ENCODE results near the gene ENTPD7. TPM values are rescaled to one million over a fixed set of nuclear protein-coding genes. Genes with fewer than 3 reads are reported as not detected.
A peak's percentile ranks its signal among the peaks of the same experiment; 100 is the strongest.

The ENTPD7 gene
- total and polyA plus RNA-seq, 10 of the 15 experiments (the other 5 are each of a cell fraction or from before 2014, with no cell fraction given), result 0.73 to 6.7 (median 5.2) TPM

DNA sequence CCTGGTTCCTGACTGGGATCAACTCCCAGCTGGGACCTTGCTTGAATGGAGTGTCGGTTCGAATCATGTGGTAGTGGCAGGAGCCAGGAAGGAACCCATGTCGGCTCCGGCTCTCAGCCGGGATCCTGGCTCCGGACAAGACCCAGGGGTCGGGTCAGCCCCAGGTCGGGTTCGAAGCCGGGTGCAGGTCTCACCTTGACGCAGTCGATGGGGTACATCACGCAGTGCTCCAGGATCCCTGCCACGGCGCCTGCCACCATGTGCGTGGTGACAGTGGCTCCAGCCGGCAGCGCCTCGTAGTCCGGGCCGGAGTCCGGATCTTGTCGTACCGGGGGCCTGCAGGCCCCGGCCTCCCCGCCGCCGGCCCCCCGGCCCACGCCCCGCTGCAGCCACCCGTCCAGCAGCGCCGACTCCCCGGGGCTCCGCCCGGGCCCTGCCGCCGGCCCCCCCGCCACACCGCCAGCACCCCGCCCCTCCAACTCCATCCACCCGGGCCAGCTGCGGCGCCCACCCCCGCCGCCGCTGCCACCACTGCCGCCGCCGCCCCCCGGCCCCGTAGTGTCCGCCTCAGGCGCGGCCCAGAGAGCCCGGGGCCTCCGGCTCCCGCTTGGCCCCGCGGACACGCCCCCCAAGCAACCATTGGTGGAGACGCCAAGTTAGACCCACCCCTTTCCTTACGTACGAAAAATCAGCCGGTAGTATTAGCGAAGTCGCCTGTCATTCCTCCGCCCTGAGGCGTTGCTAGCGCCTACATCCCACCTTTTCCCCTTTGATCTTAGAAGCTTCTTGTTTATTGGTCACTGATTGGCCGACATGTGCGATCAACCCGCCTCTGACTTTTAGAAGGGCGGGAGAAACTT lies 39.2 kb upstream of the ENTPD7 start, which contains the start of gene SLC25A28 (continued):
- TF ChIP-seq ZBED1 (IDR thresholded peaks at IDR 0.05; ENCODE audit: borderline replicate concordance), result no peak
- no peak for TF ChIP-seq TARDBP (IDR thresholded peaks at IDR 0.05; ENCODE audit: borderline replicate concordance)
- TF ChIP-seq ZNF217 (IDR thresholded peaks at IDR 0.05), result no peak
- TF ChIP-seq PAX5 (IDR thresholded peaks at IDR 0.05; ENCODE audit: borderline replicate concordance, low read depth, low read length), result no peak
- no peak for TF ChIP-seq BCL11A (IDR thresholded peaks at IDR 0.05; ENCODE audit: low read depth, low read length)
- TF ChIP-seq JUNB (IDR thresholded peaks at IDR 0.05), result no peak
- TF ChIP-seq YY1 (IDR thresholded peaks at IDR 0.05; ENCODE audit: low read depth, low read length), result no peak
- TF ChIP-seq NFXL1 (IDR thresholded peaks at IDR 0.05; ENCODE audit: borderline replicate concordance), result no peak
- TF ChIP-seq, protein P1, sequence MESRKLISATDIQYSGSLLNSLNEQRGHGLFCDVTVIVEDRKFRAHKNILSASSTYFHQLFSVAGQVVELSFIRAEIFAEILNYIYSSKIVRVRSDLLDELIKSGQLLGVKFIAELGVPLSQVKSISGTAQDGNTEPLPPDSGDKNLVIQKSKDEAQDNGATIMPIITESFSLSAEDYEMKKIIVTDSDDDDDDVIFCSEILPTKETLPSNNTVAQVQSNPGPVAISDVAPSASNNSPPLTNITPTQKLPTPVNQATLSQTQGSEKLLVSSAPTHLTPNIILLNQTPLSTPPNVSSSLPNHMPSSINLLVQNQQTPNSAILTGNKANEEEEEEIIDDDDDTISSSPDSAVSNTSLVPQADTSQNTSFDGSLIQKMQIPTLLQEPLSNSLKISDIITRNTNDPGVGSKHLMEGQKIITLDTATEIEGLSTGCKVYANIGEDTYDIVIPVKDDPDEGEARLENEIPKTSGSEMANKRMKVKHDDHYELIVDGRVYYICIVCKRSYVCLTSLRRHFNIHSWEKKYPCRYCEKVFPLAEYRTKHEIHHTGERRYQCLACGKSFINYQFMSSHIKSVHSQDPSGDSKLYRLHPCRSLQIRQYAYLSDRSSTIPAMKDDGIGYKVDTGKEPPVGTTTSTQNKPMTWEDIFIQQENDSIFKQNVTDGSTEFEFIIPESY (IDR thresholded peaks at IDR 0.05), result no peak
- no peak for TF ChIP-seq CHD2 (IDR thresholded peaks at IDR 0.05; ENCODE audit: borderline replicate concordance, low read depth, low read length)
- no peak for TF ChIP-seq IRF4 (IDR thresholded peaks at IDR 0.05; ENCODE audit: low read depth, low read length)
- no peak for TF ChIP-seq ZNF207 (IDR thresholded peaks at IDR 0.05; ENCODE audit: borderline replicate concordance)
- no peak for TF ChIP-seq BACH1 (IDR thresholded peaks at IDR 0.05; ENCODE audit: borderline replicate concordance)
- no peak; the same call in 1 of the 2 replicates for TF ChIP-seq POLR2A (IDR thresholded peaks at IDR 0.05; ENCODE audit: low read depth, low read length)
- TF ChIP-seq, protein P2, sequence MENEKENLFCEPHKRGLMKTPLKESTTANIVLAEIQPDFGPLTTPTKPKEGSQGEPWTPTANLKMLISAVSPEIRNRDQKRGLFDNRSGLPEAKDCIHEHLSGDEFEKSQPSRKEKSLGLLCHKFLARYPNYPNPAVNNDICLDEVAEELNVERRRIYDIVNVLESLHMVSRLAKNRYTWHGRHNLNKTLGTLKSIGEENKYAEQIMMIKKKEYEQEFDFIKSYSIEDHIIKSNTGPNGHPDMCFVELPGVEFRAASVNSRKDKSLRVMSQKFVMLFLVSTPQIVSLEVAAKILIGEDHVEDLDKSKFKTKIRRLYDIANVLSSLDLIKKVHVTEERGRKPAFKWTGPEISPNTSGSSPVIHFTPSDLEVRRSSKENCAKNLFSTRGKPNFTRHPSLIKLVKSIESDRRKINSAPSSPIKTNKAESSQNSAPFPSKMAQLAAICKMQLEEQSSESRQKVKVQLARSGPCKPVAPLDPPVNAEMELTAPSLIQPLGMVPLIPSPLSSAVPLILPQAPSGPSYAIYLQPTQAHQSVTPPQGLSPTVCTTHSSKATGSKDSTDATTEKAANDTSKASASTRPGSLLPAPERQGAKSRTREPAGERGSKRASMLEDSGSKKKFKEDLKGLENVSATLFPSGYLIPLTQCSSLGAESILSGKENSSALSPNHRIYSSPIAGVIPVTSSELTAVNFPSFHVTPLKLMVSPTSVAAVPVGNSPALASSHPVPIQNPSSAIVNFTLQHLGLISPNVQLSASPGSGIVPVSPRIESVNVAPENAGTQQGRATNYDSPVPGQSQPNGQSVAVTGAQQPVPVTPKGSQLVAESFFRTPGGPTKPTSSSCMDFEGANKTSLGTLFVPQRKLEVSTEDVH (IDR thresholded peaks at IDR 0.05; ENCODE audit: low read depth, partially characterized antibody), result peak; percentile 59
- TF ChIP-seq SMAD1 (IDR thresholded peaks at IDR 0.05; ENCODE audit: low read depth, partially characterized antibody), result no peak
- TF ChIP-seq CEBPB (IDR thresholded peaks at IDR 0.05; ENCODE audit: borderline replicate concordance in 1 of 2, low read depth in 2 of 2, low read length in 2 of 2), result no peak
- no peak for TF ChIP-seq CHD1 (IDR thresholded peaks at IDR 0.05; ENCODE audit: low read depth, low read length)
- TF ChIP-seq NR2C2 (IDR thresholded peaks at IDR 0.05; ENCODE audit: borderline replicate concordance, control insufficient read depth, insufficient read length, low read depth), result no peak
- TF ChIP-seq NFIC (IDR thresholded peaks at IDR 0.05; ENCODE audit: low read depth, low read length), result no peak
- TF ChIP-seq MTA3 (IDR thresholded peaks at IDR 0.05; ENCODE audit: borderline replicate concordance, low read length), result no peak
- 0 out of 2 replicates have a peak, but pooled peaks have one; percentile 23 for TF ChIP-seq IKZF1 (conservative IDR thresholded peaks at IDR 0.05)
- TF ChIP-seq STAT1 (conservative IDR thresholded peaks at IDR 0.05), result no peak
- no peak for TF ChIP-seq SPI1 (IDR thresholded peaks at IDR 0.05; ENCODE audit: borderline replicate concordance, insufficient read depth, low read depth, low read length)
- no peak for TF ChIP-seq GABPA (IDR thresholded peaks at IDR 0.05; ENCODE audit: low read depth)
- no peak for TF ChIP-seq JUND (IDR thresholded peaks at IDR 0.05; ENCODE audit: low read depth, low read length)
- TF ChIP-seq SREBF2 (IDR thresholded peaks at IDR 0.05; ENCODE audit: low read length), result no peak
- TF ChIP-seq EP300 (IDR thresholded peaks at IDR 0.05; ENCODE audit: borderline replicate concordance in 1 of 2, control insufficient read depth in 1 of 2, low read depth in 2 of 2, low read length in 2 of 2), result no peak
- TF ChIP-seq KAT2A (conservative IDR thresholded peaks at IDR 0.05; ENCODE audit: control insufficient read depth, low read depth, low read length), result no peak
